Effector CD4-positive, alpha-beta T cell (primary cell): ENCODE measurements around the gene AGK.

Source experiments
- DNase-seq: peaks from one replicate; pipeline ENCODE4 v3.0.0-alpha.2; 2020
- total RNA-seq: gene quantifications from one replicate; lab custom pipeline; 2026; lab: John Stamatoyannopoulos, UW

The AGK gene, protein sequence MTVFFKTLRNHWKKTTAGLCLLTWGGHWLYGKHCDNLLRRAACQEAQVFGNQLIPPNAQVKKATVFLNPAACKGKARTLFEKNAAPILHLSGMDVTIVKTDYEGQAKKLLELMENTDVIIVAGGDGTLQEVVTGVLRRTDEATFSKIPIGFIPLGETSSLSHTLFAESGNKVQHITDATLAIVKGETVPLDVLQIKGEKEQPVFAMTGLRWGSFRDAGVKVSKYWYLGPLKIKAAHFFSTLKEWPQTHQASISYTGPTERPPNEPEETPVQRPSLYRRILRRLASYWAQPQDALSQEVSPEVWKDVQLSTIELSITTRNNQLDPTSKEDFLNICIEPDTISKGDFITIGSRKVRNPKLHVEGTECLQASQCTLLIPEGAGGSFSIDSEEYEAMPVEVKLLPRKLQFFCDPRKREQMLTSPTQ
- 27.8 reads per million, percentile 54 among the genes with 10 or more reads in this experiment for total RNA-seq

GRCh38 chr7:141551094-141551781, at the start of gene AGK:
AGK (plus strand) TSS chr7:141551410; CDS start chr7:141555467, 4,057 bp downstream.
- peak; percentile 50 for DNase-seq

- no peak for DNase-seq
Measured at GRCh38 chr7:141501451-141501850, 49.8 kb upstream of the AGK start.

GRCh38 chr7:141511316-141511675, 39.9 kb upstream of the AGK start:
- DNase-seq, result no peak

GRCh38 chr7:141511676-141512396, 39.4 kb upstream of the AGK start:
- DNase-seq, result no peak

GRCh38 chr7:141512597-141512996, 38.6 kb upstream of the AGK start:
- no peak for DNase-seq

- no peak for DNase-seq
Measured at GRCh38 chr7:141513720-141514119, 37.5 kb upstream of the AGK start.

GRCh38 chr7:141515941-141516340, 35.3 kb upstream of the AGK start:
- no peak for DNase-seq

DNA sequence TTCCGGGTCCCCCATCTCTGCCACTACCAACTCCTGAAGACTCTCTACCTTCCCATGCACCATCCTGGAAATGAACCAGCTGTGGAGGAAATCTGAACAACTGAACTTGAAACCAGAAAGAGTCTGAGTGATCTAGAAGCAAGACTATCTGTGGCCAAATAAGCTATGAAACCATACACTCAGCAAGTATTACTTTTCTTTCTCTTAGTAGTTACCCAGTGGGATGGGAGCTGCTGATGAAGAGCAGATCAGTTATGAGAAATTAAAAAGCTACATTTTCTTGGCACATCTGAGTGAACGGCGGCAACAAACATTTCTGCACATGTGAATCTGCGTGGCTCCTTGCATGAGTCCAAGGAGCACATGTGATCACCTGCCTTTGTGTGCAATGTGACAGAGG, 31.6 kb upstream of the AGK start:
- DNase-seq, result no peak

GRCh38 chr7:141522657-141523342, 28.4 kb upstream of the AGK start:
- no peak for DNase-seq

DNA sequence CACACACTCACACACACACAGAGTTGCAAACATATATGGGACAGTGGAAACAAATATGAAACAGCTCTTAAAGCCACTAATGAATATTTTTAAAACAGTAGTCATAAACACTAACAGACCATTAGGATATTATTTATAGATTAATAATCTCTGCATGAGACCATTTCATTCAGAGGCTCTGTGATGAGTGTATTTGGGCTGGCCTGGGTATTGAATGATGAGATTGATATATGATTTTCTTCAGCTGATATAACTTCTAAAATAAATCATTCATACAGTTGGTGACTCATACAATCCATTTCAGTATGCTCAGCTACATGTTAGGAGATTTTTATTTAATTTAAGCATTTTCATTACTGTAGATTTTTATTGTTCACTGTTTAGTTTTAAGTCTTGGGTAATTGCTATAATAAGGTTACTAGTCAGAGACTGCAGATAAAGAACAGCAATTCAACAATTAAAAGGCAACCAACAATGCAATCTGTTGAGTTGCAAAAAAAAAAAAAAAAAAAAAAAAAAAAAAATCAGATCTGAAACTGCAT, 25.2 kb upstream of the AGK start:
- DNase-seq, result no peak

DNA sequence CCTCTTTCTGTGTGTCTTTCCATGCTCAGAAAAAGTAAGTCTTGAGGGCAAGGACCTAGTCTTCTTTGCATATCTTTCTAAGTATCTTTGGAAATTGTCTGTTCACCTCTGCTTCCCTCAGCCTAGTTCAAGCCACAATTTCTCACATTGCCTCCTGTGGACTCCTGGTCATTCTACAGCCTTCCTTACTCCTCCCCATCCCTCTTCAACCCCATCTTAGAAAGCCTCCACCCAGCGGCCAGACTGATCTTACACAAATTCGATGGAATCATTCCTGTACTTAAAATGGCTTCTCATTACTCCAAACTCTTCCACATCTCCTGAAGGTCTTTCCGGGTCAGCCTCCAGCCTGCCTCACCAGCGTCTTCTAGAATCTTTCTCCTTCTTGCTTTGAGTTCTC, 24.1 kb upstream of the AGK start:
- no peak for DNase-seq

DNA sequence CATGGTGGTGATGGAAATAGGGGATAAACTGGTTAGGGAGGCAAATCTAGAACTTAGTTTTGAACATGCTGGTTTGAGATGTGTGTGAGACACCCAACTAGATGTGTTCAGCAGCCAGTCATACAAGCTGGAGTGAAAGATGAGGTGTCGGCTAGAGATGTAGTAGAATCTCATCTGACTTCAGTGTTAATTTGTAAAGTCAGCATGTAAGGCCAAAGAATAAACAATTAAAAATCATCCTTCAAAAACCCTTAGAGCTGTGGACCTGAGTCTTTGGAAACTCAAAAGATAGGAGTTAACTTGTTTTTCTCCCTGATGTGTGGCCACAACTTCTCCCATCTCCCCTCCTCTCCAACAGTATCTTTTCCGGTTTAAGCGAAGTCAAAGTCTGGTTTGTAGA, 22.8 kb upstream of the AGK start:
- DNase-seq, result no peak

- DNase-seq, result peak; percentile 51
Measured at GRCh38 chr7:141533149-141533949, 17.9 kb upstream of the AGK start.

DNA sequence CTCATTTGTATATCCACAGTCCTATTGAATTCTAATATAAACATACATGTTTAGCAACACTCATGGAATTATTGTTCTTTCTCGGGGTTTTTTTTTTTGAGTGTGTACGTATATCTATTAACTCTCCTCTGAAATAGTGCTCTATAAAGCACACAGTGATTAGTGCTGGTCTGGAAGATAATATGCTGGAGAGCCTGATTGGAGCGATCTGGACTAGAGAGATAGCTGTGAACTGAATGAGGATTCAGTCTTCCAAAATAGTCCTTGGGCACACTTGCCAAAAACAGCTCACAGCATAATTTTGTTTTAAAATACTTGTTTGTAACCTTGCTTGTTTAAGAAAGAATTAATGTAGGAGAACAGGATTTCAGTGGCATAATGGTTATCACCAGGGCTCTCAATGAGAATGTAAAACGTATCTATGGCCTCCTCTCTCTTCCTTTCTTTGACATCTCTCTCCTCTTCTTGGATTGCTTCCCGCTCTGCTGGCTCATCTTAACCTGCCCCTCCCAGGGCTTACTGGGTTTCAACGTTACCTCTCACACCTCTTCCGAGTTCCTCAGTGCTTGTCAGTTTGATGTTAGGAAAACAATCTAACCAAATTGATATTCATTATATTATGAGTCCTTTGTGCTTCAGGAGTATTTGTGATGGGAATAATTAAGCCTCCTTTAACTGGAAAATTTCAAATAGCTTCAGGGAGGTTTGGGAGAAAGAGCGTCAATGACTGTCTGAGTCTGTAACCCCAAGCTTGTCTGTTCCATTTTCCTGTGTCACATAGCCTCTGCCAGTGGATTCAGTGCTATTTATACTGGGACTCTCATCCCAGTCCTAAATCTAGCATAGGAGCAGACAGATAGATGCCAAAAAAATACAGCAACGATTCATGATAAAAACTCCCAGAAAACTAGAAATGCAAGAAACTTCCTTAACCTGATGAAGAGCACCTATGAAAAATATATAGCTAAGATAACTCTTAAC, 16.2 kb upstream of the AGK start:
- DNase-seq, result no peak

- DNase-seq, result no peak
Measured at GRCh38 chr7:141537906-141538305, 13.3 kb upstream of the AGK start.

GRCh38 chr7:141541375-141541774, 9.8 kb upstream of the AGK start:
- DNase-seq, result no peak

GRCh38 chr7:141544831-141545230, 6.4 kb upstream of the AGK start:
- no peak for DNase-seq

- no peak for DNase-seq
Measured at GRCh38 chr7:141549582-141549981, 1.6 kb upstream of the AGK start.

GRCh38 chr7:141550386-141551093, 670 bp upstream of the AGK start:
- DNase-seq, result no peak

DNA sequence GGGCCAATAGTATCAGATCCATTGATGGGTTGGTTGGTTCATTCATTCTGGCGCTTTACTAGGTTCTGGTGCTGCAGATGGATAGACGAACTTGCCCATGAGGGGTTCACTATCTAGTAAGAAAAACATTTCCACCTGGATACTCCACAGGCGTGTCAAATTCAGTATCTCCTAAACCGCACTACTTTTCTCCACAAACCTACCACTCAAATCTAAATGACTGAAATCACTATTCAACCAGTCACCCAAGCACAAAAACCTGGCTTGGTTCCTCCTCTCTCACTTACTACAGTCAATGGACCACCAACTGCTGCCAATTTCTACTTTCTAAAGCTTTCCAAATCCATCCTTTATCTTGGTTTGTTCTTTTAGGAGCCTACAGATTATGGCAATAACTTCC, 572 bp downstream of the AGK start:
- no peak for DNase-seq
